ENCODE results near the gene AGK. TPM values are rescaled to one million over a fixed set of nuclear protein-coding genes. Genes with fewer than 3 reads are reported as not detected.

AGK gene
- total and polyA plus RNA-seq, 4 donors, result 7.2 to 13.6 (median 8.9) TPM

DNA sequence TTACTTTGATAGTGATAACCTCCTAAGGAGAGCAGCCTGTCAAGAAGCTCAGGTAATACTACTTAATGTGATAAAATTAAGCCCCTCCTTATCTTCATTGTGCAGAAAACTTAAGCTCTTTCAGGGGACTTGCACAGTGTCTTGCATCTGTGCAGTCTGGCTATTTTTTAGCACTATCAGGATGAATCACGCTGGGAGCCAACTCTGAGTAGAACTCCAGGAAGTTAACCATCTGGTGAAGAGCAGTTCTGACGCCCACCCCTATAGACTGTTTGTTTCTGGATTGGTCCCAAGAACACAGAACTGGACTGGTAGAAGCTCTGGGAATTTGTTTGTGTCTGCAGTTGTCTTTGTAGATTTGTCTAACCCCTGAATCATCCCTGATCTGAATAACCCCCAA lies 41.9 kb downstream of the AGK start (continued):
- TF ChIP-seq, protein P1, sequence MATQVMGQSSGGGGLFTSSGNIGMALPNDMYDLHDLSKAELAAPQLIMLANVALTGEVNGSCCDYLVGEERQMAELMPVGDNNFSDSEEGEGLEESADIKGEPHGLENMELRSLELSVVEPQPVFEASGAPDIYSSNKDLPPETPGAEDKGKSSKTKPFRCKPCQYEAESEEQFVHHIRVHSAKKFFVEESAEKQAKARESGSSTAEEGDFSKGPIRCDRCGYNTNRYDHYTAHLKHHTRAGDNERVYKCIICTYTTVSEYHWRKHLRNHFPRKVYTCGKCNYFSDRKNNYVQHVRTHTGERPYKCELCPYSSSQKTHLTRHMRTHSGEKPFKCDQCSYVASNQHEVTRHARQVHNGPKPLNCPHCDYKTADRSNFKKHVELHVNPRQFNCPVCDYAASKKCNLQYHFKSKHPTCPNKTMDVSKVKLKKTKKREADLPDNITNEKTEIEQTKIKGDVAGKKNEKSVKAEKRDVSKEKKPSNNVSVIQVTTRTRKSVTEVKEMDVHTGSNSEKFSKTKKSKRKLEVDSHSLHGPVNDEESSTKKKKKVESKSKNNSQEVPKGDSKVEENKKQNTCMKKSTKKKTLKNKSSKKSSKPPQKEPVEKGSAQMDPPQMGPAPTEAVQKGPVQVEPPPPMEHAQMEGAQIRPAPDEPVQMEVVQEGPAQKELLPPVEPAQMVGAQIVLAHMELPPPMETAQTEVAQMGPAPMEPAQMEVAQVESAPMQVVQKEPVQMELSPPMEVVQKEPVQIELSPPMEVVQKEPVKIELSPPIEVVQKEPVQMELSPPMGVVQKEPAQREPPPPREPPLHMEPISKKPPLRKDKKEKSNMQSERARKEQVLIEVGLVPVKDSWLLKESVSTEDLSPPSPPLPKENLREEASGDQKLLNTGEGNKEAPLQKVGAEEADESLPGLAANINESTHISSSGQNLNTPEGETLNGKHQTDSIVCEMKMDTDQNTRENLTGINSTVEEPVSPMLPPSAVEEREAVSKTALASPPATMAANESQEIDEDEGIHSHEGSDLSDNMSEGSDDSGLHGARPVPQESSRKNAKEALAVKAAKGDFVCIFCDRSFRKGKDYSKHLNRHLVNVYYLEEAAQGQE (IDR thresholded peaks at IDR 0.05), result no peak
- no peak for TF ChIP-seq RAD21 (IDR thresholded peaks at IDR 0.05)

- no peak for DNase-seq (ENCODE audit: low spot score)
- Histone ChIP-seq H3K4me1 (ENCODE audit: control insufficient read depth in 4 of 4, insufficient read depth in 4 of 4, low read length in 3 of 4) (peaks cover 1 to 13% (median 9%) of the 10 kb centered on the region in 4 donors), H3K27me3 (ENCODE audit: control insufficient read depth in 4 of 4, insufficient read depth in 4 of 4, low read length in 3 of 4) (no peaks in the 10 kb centered on the region), H3K9ac (ENCODE audit: low read depth in 1 of 2, low read length in 2 of 2) (no peak overlapping the region), H3K27ac (ENCODE audit: low read depth in 1 of 2, low read length in 2 of 2) (no peak overlapping the region), H3K9me3 (ENCODE audit: control insufficient read depth in 4 of 4, low read length in 3 of 4) (no peaks in the 10 kb centered on the region), H3K36me3 (ENCODE audit: control insufficient read depth in 4 of 4, insufficient read depth in 3 of 4, low read depth in 1 of 4, low read length in 3 of 4) (peaks cover 0 to 6% (median 0%) of the 10 kb centered on the region in 4 donors), H3K4me3 (ENCODE audit: low read depth in 1 of 3, low read length in 3 of 3) (no peak overlapping the region)
- TF ChIP-seq MAX (IDR thresholded peaks at IDR 0.05), result no peak
- TF ChIP-seq, protein P1 (IDR thresholded peaks at IDR 0.05), result no peak
- TF ChIP-seq FOXA2 (IDR thresholded peaks at IDR 0.05), result no peak
- TF ChIP-seq, protein P2, sequence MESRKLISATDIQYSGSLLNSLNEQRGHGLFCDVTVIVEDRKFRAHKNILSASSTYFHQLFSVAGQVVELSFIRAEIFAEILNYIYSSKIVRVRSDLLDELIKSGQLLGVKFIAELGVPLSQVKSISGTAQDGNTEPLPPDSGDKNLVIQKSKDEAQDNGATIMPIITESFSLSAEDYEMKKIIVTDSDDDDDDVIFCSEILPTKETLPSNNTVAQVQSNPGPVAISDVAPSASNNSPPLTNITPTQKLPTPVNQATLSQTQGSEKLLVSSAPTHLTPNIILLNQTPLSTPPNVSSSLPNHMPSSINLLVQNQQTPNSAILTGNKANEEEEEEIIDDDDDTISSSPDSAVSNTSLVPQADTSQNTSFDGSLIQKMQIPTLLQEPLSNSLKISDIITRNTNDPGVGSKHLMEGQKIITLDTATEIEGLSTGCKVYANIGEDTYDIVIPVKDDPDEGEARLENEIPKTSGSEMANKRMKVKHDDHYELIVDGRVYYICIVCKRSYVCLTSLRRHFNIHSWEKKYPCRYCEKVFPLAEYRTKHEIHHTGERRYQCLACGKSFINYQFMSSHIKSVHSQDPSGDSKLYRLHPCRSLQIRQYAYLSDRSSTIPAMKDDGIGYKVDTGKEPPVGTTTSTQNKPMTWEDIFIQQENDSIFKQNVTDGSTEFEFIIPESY (IDR thresholded peaks at IDR 0.05), result no peak
- TF ChIP-seq, protein P3, sequence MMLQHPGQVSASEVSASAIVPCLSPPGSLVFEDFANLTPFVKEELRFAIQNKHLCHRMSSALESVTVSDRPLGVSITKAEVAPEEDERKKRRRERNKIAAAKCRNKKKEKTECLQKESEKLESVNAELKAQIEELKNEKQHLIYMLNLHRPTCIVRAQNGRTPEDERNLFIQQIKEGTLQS (IDR thresholded peaks at IDR 0.05), result no peak
- no peak for TF ChIP-seq EGR1 (IDR thresholded peaks at IDR 0.05; ENCODE audit: low read depth in 2 of 2)
- TF ChIP-seq CTCF (IDR thresholded peaks at IDR 0.05; ENCODE audit: low read depth, low read length, missing input control), result no peak
- no peak for TF ChIP-seq HNF4G (IDR thresholded peaks at IDR 0.05)
- no peak for TF ChIP-seq TAF1 (conservative IDR thresholded peaks at IDR 0.05)
- TF ChIP-seq YY1 (IDR thresholded peaks at IDR 0.05), result no peak
- TF ChIP-seq SP1 (IDR thresholded peaks at IDR 0.05), result no peak
- TF ChIP-seq GABPA (IDR thresholded peaks at IDR 0.05 in 1 of 2, conservative IDR thresholded peaks at IDR 0.05 in 1 of 2), result no peak
- TF ChIP-seq JUND (IDR thresholded peaks at IDR 0.05), result no peak
- no peak for TF ChIP-seq RAD21 (IDR thresholded peaks at IDR 0.05)
- WGBS, result 94% methylated on average over 2 of the region's 2 CpGs
Measured at GRCh38 chr7:141597966-141598365, 46.8 kb downstream of the AGK start.
